Glutamatergic neuron (in vitro differentiated cells): Measurements from ENCODE around the gene PRR19. TPM values are rescaled to one million over a fixed set of nuclear protein-coding genes. Genes with fewer than 3 reads are reported as not detected.

Experiments
- DNase-seq: peaks from one replicate; pipeline ENCODE4 v3.0.0; 2022
- H3K27ac Mint-ChIP-seq: one replicate; pipeline ENCODE4 v1.8.0; 2020; ENCODE audit warnings: mild to moderate bottlenecking, mixed read lengths, inconsistent platforms; ENCODE audit not compliant: unreplicated experiment
- H3K27me3 Mint-ChIP-seq: one replicate; pipeline ENCODE4 v1.8.0; 2020; ENCODE audit warnings: mild to moderate bottlenecking, moderate library complexity, mixed read lengths, inconsistent platforms; ENCODE audit not compliant: unreplicated experiment
- H3K36me3 Mint-ChIP-seq: one replicate; pipeline ENCODE4 v1.8.0; 2020; ENCODE audit warnings: mild to moderate bottlenecking, mixed read lengths, inconsistent platforms; ENCODE audit not compliant: unreplicated experiment
- H3K4me1 Mint-ChIP-seq: one replicate; pipeline ENCODE4 v1.8.0; 2020; ENCODE audit warnings: mild to moderate bottlenecking, low read depth, mixed read lengths, inconsistent platforms; ENCODE audit not compliant: unreplicated experiment
- H3K4me3 Mint-ChIP-seq: one replicate; pipeline ENCODE4 v1.8.0; 2020; ENCODE audit warnings: mild to moderate bottlenecking, mixed read lengths, inconsistent platforms; ENCODE audit not compliant: unreplicated experiment
- H3K9me3 Mint-ChIP-seq: one replicate; pipeline ENCODE4 v1.8.0; 2020; ENCODE audit warnings: mild to moderate bottlenecking, moderate library complexity, mixed read lengths, inconsistent platforms; ENCODE audit not compliant: unreplicated experiment
- CTCF ChIP-seq: fragments of 200-600 bp; sonication (generic); IDR thresholded peaks from one replicate; pipeline ENCODE4 v1.5.0; 2021; ENCODE audit not compliant: partially characterized antibody, unreplicated experiment
- microRNA-seq: library from miRNA; unstranded; fragments of <30 nt; microRNA quantifications from one replicate; pipeline ENCODE4, GENCODE V29; 2020; ENCODE audit not compliant: unreplicated experiment
- total RNA-seq: library from RNA; stranded (reverse); fragmentation: NEBNext Ultra II Directional; extraction: Animal tissue kit (Norgen Biotek cat#: 25700); gene quantifications from one replicate; pipeline ENCODE4 v1.2.1, GENCODE V29; 2021; ENCODE audit not compliant: unreplicated experiment

PRR19 gene
- total RNA-seq, 1 donor from 2014 or later, result 1.6 TPM

GRCh38 chr19:42357290-42357689, 55.4 kb downstream of the PRR19 start:
- H3K4me1 Mint-ChIP-seq, result peaks cover 7% of the 10 kb centered on the region
- H3K9me3 Mint-ChIP-seq, result peaks cover 5% of the 10 kb centered on the region
- TF ChIP-seq CTCF, result no peak
- H3K4me3 Mint-ChIP-seq, result no peak overlapping the region
- H3K27me3 Mint-ChIP-seq, result peaks cover 5% of the 10 kb centered on the region
- peaks cover 9% of the 10 kb centered on the region for H3K36me3 Mint-ChIP-seq
- no peak overlapping the region for H3K27ac Mint-ChIP-seq
- DNase-seq, result no peak

Small RNA genes lying within 50 kb of the gene (microRNA-seq; reads per million reads assigned to microRNA genes)
- not detected for gene MIR8077

Other genes starting within 250 kb of the PRR19 start
- gene GRIK5, start 231.9 kb upstream of the PRR19 start, total RNA-seq, result 79.1 TPM
- 24.1 TPM for gene ZNF574, start 226.0 kb upstream of the PRR19 start, total RNA-seq
- 53.4 TPM for gene POU2F2, start 169.7 kb upstream of the PRR19 start, total RNA-seq
- gene DEDD2, start 84.5 kb upstream of the PRR19 start, total RNA-seq, result 30.7 TPM
- gene ZNF526, start 81.8 kb upstream of the PRR19 start, total RNA-seq, result 12.0 TPM
- 83.2 TPM for gene GSK3A, start 59.5 kb upstream of the PRR19 start, total RNA-seq
- 28.0 TPM for gene ERF, start 47.0 kb upstream of the PRR19 start, total RNA-seq
- gene CIC, start 32.9 kb upstream of the PRR19 start, total RNA-seq, result 150 TPM
- 199 TPM for gene PAFAH1B3, start 492 bp downstream of the PRR19 start, total RNA-seq
- gene TMEM145, start 11.2 kb downstream of the PRR19 start, total RNA-seq, result 24.7 TPM
- 72.8 TPM for gene MEGF8, start 23.5 kb downstream of the PRR19 start, total RNA-seq
- 2.8 TPM for gene CNFN, start 88.2 kb downstream of the PRR19 start, total RNA-seq
- 39.0 TPM for gene LIPE, start 125.3 kb downstream of the PRR19 start, total RNA-seq
- not detected for gene CXCL17, start 140.8 kb downstream of the PRR19 start, total RNA-seq
- 0.44 TPM for gene CEACAM1, start 226.3 kb downstream of the PRR19 start, total RNA-seq